Lower lobe of right lung (tissue), 2 donors: Measurements from ENCODE around the gene LZTFL1. TPM values are rescaled to one million over a fixed set of nuclear protein-coding genes. Genes with fewer than 3 reads are reported as not detected.
A peak's percentile ranks its signal among the peaks of the same experiment; 100 is the strongest.

Source experiments
- ATAC-seq, 2 donors: fragments of 200-7000 bp; cut with Tn5 transposase; one replicate each; pipeline ENCODE4 v1.9.1; 2020 to 2022; ENCODE audit warnings: mild to moderate bottlenecking in 2 of 2, moderate library complexity in 2 of 2
- DNase-seq: peaks from one replicate; pipeline ENCODE4 v3.0.0-alpha.2; 2020
- H3K27ac ChIP-seq: fragments of 200-600 bp; one replicate; pipeline ENCODE4 v1.8.0; 2022
- H3K27me3 ChIP-seq: fragments of 200-600 bp; one replicate; pipeline ENCODE4 v1.8.0; 2022; ENCODE audit warnings: low read depth
- H3K36me3 ChIP-seq: fragments of 200-600 bp; one replicate; pipeline ENCODE4 v1.8.0; 2022; ENCODE audit warnings: mild to moderate bottlenecking
- H3K4me1 ChIP-seq: fragments of 200-600 bp; one replicate; pipeline ENCODE4 v1.8.0; 2022
- H3K4me3 ChIP-seq: fragments of 200-600 bp; one replicate; pipeline ENCODE4 v1.8.0; 2022; ENCODE audit warnings: mild to moderate bottlenecking
- H3K9me3 ChIP-seq: fragments of 200-600 bp; one replicate; pipeline ENCODE4 v1.8.0; 2022
- CTCF ChIP-seq: fragments of 200-600 bp; IDR thresholded peaks from one replicate; pipeline ENCODE4 v1.8.0; 2022; ENCODE audit warnings: antibody characterized with exemption, mild to moderate bottlenecking
- intact Hi-C: fragments of 100-400 bp; cut with DNase I; formaldehyde crosslinking; loops from one replicate; pipeline ENCODE4 v1.11.0; 2022
- long read RNA-seq: library from polyadenylated mRNA; unstranded; transcript quantifications from one replicate; pipeline ENCODE4 v2.0.0, GENCODE V29; 2021
- total RNA-seq: library from RNA; stranded (reverse); fragmentation: NEBNext Ultra II Directional; extraction: Animal tissue kit (Norgen Biotek cat#: 25700); gene quantifications from one replicate; pipeline ENCODE4 v1.2.1, GENCODE V29; 2021
- donor health status: DM: no; HTN: yes; CAD: no; lungs with severe emphysema.

LZTFL1 gene
- total RNA-seq, result 26.8 TPM
- long read RNA-seq, full-length matches to known transcripts, result 14 of 18 reads
- long read RNA-seq, partial matches to known transcripts, result 3 of 18 reads
- long read RNA-seq, other reads (novel, unspliced or antisense), result 1 of 18 reads

GRCh38 chr3:45841757-45842491 lies at the start of gene LZTFL1:
Gene LZTFL1, minus strand, starts transcription at chr3:45842119. Its CDS starts 128 bp downstream, at chr3:45841991.
- TF ChIP-seq CTCF, result no peak
- no peaks in the 10 kb centered on the region for H3K9me3 ChIP-seq
- H3K27me3 ChIP-seq, result peaks cover 3% of the 10 kb centered on the region
- H3K4me1 ChIP-seq, result peaks cover 11% of the 10 kb centered on the region
- intact Hi-C loops, result no loop called here
- peak; percentile 90 for DNase-seq
- H3K4me3 ChIP-seq, result peak within 1 kb of the TSS; percentile 94
- peaks cover 3% of the 10 kb centered on the region for H3K36me3 ChIP-seq
- H3K27ac ChIP-seq, result peak within 1 kb of the TSS; percentile 85
- peak; percentile 96 to 99 for ATAC-seq

GRCh38 chr3:45890405-45890804 lies 48.5 kb upstream of the LZTFL1 start:
- no peak overlapping the region for H3K4me3 ChIP-seq
- H3K9me3 ChIP-seq, result no peaks in the 10 kb centered on the region
- no peak overlapping the region for H3K27ac ChIP-seq
- no peaks in the 10 kb centered on the region for H3K36me3 ChIP-seq
- no peaks in the 10 kb centered on the region for H3K27me3 ChIP-seq
- DNase-seq (no peak), ATAC-seq (no peak)
- intact Hi-C loops, result no loop called here
- H3K4me1 ChIP-seq, result no peaks in the 10 kb centered on the region
- no peak for TF ChIP-seq CTCF

- intact Hi-C loops, result no loop called here
- DNase-seq (no peak), ATAC-seq (no peak)
- Histone ChIP-seq H3K27ac (no peak overlapping the region), H3K4me1 (no peaks in the 10 kb centered on the region), H3K4me3 (no peak overlapping the region), H3K9me3 (no peaks in the 10 kb centered on the region), H3K27me3 (no peaks in the 10 kb centered on the region), H3K36me3 (no peaks in the 10 kb centered on the region)
- no peak for TF ChIP-seq CTCF
Measured at GRCh38 chr3:45889337-45889736, 47.4 kb upstream of the LZTFL1 start.

DNA sequence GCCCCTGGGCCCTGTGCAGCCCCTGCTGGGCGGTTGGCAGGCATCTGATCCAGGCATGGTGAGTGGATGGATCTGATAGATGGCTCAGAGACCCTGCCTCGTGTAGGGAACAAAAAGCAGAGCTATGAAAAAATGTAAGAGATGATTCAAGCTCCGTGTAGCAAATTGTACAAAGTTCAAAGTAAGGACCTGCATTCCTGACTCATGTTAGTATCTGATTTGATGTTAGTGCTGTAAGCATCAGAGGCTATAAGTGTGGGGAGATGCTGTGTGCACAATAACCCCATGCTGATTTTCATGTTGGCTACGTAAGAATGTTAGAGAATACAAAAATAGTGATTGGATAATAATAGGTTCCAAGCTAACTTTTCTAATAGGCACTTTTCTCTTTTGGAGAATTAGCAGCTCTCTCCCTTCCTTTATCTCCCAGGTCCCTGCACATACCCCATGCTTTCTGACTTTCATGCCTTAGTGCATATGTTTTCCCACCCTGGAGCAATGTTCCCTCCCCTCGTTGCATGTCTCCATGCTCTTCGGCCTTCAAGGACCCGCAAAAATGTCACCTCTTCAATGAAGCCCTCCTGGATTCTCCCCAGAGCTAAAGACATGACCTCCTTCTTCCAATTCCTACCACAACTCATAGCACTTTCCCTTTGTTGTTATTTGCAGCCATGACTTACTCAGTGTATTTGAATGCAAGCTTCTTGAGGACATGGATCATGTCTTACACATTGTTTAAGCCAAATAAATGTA lies 46.0 kb upstream of the LZTFL1 start:
- Histone ChIP-seq H3K27me3 (no peaks in the 10 kb centered on the region), H3K4me1 (no peaks in the 10 kb centered on the region), H3K36me3 (no peaks in the 10 kb centered on the region), H3K9me3 (no peaks in the 10 kb centered on the region), H3K4me3 (no peak overlapping the region), H3K27ac (no peak overlapping the region)
- intact Hi-C loops, result no loop called here
- ATAC-seq (no peak), DNase-seq (no peak)
- TF ChIP-seq CTCF, result no peak

DNA sequence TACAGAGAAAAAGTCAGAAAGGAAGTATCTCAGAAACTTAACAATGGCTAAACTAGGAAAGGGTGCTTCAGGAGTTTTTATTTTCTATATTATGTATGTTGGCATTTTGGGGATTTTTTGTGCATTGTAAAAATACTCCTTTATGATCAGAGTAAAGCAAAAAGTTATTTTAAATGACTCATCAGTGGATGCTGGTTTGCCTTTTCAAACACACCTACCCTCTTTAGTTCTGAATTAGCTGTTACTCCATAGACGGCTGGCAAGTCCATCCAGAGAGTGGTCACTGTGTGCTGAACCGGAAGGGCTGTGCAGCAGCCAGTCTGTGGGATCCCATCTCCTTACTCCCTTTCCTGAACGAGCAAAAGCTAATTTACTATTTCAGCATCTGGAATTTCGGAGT lies 45.4 kb upstream of the LZTFL1 start:
- intact Hi-C loops, result no loop called here
- Histone ChIP-seq H3K4me1 (no peaks in the 10 kb centered on the region), H3K9me3 (no peaks in the 10 kb centered on the region), H3K27me3 (no peaks in the 10 kb centered on the region), H3K36me3 (no peaks in the 10 kb centered on the region), H3K4me3 (no peak overlapping the region), H3K27ac (no peak overlapping the region)
- no peak for ATAC-seq
- no peak for DNase-seq
- no peak for TF ChIP-seq CTCF
